Measurements from ENCODE around the gene KIRREL3.

GRCh38 chr11:126544108-126545056 is 456.2 kb downstream of the KIRREL3 start:
- TF ChIP-seq POLR2AphosphoS5 (IDR thresholded peaks at IDR 0.05; ENCODE audit: low read depth), result no peak
- no peak for TF ChIP-seq CTCF (IDR thresholded peaks at IDR 0.05; ENCODE audit: insufficient read depth, low read length)

Measured in HL-60 (cell line).